GM12873 (cell line): ENCODE measurements around the gene ATXN7L1.

Experiments used
- CTCF ChIP-seq: IDR thresholded peaks from 2 replicates; pipeline ENCODE4 v1.5.1; 2012; ENCODE audit warnings: low read depth, mild to moderate bottlenecking, moderate library complexity, low read length, control low read depth; ENCODE audit not compliant: insufficient read depth; ENCODE audit errors: missing control alignments

The ATXN7L1 gene

GRCh38 chr7:105674200-105674920, 202.0 kb downstream of the ATXN7L1 start:
- no peak for TF ChIP-seq CTCF

- no peak for TF ChIP-seq CTCF
Observed at GRCh38 chr7:105673367-105674084, 202.9 kb downstream of the ATXN7L1 start.

GRCh38 chr7:105672801-105673200, 203.6 kb downstream of the ATXN7L1 start:
- TF ChIP-seq CTCF = no peak

- no peak for TF ChIP-seq CTCF
Observed at GRCh38 chr7:105666324-105666723, 210.1 kb downstream of the ATXN7L1 start.

- no peak for TF ChIP-seq CTCF
Observed at GRCh38 chr7:105665684-105666083, 210.7 kb downstream of the ATXN7L1 start.

GRCh38 chr7:105664816-105665525, 211.4 kb downstream of the ATXN7L1 start:
- no peak for TF ChIP-seq CTCF

GRCh38 chr7:105662998-105663397, 213.4 kb downstream of the ATXN7L1 start:
- no peak for TF ChIP-seq CTCF
